GM18498 (cell line): ENCODE results near the gene DSN1.

Source experiments
- ATAC-seq: cut with Tn5 transposase; IDR thresholded peaks from one replicate; pipeline ENCODE4 v1.9.1; 2021; ENCODE audit warnings: mild to moderate bottlenecking, moderate library complexity; ENCODE audit not compliant: unreplicated experiment

The DSN1 gene

GRCh38 chr20:36758276-36758675 is 15.3 kb downstream of the DSN1 start:
- ATAC-seq = no peak

- ATAC-seq = no peak
Observed at GRCh38 chr20:36756496-36756895, 17.1 kb downstream of the DSN1 start.

- no peak for ATAC-seq
Observed at GRCh38 chr20:36754656-36755222, 18.8 kb downstream of the DSN1 start.

DNA sequence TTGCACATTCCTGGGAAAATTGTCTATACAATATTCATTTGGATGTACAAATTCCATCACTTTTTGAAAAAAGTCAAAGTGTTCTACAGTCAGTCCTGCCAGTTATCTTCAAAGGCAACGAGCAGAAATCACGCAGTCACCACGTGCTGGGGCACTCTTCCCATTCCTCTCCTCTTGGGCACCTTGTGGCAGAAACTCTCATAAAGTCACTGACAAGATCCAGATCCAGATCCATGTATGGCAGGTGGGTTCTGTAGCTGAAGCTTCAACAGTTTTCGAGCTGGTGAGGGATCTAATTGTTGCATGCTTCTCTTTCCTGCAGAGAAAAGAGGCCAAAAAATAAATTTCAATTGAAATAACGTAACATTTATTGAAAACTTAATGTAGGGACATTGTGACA is 21.0 kb downstream of the DSN1 start:
- no peak for ATAC-seq

DNA sequence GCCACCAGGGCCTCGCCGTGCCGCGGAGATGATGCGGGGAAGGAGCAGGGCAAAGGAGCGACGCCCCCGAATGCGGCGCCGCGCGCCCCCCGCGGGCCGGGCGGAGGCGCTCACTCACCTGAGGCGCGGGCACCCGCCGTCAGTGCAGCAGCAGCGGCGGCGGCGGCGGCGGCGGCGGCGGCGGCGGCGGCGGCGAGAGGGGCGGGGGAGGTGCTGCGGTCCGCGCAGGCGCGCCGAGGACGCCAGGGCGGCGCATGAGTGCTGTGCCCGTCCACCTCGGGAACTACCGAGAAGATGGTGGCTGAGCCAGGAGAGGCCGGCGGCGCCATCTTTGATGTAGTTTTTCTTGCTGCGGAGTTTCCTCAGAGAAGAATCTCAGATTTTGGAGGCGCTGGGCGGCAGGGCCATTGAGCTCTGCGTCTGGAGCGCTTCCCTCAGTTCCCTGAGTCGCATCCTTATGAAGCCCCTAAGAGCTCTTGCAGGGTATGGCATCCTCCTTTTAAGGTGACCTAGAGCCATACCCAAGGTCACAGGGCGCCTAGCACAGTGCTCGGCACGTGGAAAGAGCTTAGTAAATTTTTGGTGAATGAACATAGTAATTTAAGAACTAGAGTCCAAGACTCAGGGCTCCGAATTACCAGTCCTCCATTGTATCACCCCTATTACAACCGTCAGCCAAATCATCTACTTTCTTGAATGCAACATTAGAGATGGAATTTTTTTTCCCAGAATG is 27.5 kb downstream of the DSN1 start, which contains the start of gene NDRG3:
TSS of gene NDRG3 (minus strand) at position 164 of the 733 bp plus-strand sequence. CDS start 24,355 bp downstream, outside the sequence.
- ATAC-seq = peak; percentile 94

DNA sequence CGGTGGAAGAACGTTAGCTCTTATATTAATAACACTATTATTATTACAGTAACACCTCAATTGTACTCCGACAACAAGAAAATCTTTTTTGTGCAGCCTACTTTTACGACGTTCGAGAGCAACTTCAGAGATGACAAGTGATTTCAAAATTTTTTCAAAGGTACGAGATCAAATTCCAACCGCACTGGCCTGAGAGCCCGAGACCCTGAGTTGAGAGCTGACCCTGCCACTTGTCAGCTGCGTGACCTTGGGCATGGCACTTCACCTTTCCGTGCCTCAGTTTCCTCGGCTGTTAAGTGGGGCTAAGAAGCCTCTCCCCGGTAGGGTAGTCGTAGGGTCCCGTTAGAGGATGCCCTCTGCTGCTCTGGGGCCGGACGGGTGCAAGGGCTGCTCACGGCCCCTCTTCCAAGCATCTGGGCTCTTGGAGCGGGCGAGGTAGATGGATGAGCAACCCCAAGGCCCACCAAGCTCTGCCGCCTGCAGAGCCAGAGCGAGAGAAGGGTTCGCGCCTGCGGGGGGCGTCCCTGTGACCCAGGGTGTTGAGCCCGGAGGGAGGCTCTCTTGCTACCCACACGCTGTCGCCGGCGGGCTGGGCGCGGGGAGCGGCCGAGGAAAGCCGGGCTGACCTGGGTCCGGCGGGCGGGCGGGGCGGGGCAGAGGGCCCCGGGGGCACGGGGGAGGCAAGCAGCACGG is 28.2 kb downstream of the DSN1 start:
- peak; percentile 50 for ATAC-seq

DNA sequence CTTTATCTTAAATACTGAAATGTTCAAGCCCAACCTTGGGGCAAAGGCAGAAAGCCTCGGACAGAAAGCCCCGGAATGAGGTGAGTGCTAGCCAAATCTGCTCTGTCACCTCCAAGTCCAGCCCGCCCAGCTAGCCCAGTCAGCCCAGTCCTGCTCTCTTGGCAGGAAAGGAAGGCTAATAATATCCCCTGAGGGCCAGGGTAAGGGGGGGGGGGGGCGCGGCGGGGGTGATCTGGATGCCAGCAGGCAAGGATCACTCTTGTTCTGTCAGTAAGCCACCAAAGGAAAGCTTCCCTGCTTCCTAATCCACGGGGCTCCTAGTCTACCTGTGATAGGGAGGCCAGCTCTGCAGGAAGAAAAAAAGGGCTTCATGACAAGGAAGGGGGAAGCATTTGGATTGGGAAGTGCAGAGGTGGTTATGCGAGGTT is 28.8 kb downstream of the DSN1 start:
- ATAC-seq = no peak

DNA sequence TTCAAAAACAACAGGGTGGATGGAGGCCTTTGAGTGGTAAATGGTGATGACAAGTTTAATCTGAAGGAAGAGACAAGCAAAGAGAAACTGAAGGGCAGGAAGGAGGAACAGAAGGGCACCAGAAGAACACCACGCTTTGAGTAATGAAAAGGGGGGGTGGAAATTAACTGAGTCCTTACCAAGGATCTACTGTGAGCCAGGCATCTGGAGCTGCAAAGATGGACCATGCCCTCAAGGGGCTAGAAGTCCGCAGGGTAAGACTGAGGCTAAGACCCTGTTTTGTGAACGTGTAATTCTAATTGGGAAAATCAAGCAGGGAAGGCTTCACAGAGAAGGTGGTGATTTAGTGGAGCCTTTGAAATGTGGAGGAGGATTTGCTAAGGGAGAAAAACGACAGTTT is 29.3 kb downstream of the DSN1 start:
- no peak for ATAC-seq

DNA sequence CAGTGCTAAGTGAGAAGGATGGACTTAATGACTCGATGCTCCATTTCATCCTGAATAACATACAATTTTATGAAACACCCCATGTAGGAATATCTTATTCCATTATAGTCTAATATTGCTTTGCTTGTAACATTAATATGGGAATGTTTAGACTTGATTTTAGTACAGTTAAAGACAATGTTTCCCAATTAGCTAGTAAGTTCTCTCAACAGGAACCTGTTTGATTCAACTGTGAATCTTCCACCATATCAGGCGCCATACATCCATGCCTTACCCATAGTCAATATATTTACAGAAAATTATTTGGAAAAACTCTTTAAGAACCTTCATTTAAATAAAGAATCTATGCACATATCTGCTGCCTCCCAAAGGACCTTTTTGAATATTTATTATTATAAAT is 31.0 kb downstream of the DSN1 start:
- no peak for ATAC-seq

DNA sequence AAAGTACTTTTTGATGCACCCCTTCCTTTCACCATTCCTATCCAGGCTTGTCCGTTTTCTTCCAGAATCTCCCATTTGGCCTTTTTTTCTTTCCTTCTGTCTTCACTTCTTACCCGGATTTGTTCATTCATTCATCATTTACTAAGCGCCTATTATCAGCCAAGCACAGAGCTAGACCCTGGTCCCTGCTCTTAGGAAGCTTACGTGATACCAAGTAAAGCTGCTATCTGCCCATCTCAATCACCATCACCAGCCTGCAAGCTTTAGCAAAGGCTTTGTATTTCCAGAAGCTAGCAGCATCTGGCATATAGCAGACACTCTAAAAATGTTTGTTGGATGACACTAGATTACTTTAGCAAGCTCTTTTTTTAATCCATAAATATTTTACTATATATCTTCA is 32.5 kb downstream of the DSN1 start:
- no peak for ATAC-seq

GRCh38 chr20:36737183-36737499 is 36.4 kb downstream of the DSN1 start:
- ATAC-seq = no peak

- no peak for ATAC-seq
Observed at GRCh38 chr20:36736451-36737182, 36.9 kb downstream of the DSN1 start.

- ATAC-seq = no peak
Observed at GRCh38 chr20:36732456-36732855, 41.1 kb downstream of the DSN1 start.

- ATAC-seq = no peak
Observed at GRCh38 chr20:36728986-36729385, 44.6 kb downstream of the DSN1 start.

- no peak for ATAC-seq
Observed at GRCh38 chr20:36726168-36726567, 47.4 kb downstream of the DSN1 start.

- no peak for ATAC-seq
Observed at GRCh38 chr20:36720510-36720909, 53.1 kb downstream of the DSN1 start.

DNA sequence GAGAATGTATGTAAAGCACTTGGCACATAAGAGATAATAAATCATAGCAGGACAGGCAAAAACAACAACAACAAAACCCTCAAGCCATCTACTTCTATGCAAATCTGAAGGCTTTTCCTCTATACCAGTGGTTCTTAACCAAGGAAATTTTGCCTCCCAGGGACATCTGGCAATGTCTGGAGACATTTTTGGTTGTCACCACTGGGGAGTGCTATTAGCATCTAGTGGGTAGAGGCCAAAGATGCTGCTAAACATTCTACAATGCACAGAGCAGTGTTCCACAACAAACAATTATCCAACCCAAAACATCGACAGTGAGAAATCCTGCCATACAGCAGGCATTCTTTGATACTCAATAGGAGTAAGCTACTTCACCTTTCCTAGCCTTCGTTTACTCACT is 55.9 kb downstream of the DSN1 start:
- no peak for ATAC-seq

- no peak for ATAC-seq
Observed at GRCh38 chr20:36717021-36717420, 56.5 kb downstream of the DSN1 start.

DNA sequence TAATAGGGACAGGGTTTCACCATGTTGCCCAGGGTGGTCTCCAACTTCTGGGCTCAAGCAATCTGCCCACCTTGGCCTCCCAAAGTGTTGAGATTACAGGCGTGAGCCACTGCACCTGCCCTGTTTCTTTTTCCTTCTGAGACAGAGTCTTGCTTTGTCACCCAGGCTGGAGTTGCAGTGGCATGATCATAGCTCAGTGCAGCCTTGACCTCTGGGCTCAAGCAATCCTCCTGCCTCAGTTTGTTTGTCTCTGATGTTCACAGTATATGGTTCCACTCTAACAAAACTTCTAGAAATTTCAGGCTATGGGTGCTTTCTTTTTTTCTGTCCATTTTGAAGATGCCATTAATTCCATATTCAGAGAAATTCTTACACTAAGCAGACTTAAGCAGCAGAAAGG is 60.8 kb downstream of the DSN1 start:
- no peak for ATAC-seq

DNA sequence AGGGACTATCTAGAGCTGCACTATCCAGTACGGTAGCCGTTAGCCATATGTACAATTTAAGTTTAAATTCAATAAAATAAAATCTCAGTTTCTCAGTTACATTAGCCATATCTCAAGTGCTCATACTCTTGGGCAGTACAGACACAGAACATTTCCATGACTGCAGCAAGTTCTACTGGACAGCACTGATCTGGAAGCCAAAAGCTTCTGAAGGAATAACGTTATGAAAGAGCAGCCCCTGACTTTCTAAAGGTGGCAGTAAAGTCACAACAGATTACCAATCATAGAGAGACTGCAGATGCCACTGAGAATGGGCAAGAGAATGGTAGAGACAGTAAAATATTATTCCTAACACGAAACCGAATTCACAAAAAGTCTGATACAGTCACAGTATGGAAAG is 64.4 kb downstream of the DSN1 start:
- no peak for ATAC-seq

DNA sequence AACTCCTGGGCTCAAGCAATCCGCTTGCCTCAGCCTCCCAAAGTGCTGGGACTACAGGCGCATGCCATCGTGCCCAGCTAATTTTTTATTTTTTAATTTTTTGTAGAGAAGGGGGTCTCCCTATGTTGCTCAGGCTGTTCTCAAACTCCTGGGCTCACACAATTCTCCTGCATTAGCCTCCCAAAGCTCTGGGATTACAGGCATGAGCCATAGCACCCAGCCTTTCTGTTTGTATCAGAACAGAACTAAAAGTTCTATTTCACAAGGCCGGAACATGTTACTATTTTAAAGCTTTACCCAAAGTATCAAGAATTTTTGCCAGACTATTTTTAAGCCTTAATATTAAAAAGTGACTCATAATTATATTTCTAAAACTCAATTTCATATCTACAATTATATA is 70.0 kb downstream of the DSN1 start:
- ATAC-seq = no peak
